DND-41 (cell line): ENCODE results near the gene CYFIP2.

ENCODE experiments used
- ATAC-seq: fragments of 200-7000 bp; cut with Tn5 transposase; 3 replicates; pipeline ENCODE4 v1.9.1; 2021; ENCODE audit warnings: low read depth; ENCODE audit not compliant: insufficient read depth
- DNase-seq: peaks from one replicate; pipeline ENCODE4 v3.0.0-alpha.2; 2020
- H2AFZ ChIP-seq: 2 replicates; pipeline ENCODE4 v1.6.0; 2012; ENCODE audit warnings: low read depth, low read length
- H3K27ac ChIP-seq: 2 replicates; pipeline ENCODE4 v1.5.1; 2012; ENCODE audit warnings: low read length, inconsistent platforms
- H3K27me3 ChIP-seq: fragments of 200-600 bp; sonication (generic); 2 replicates; pipeline ENCODE4 v1.6.0; 2012; ENCODE audit warnings: low read length, mild to moderate bottlenecking, inconsistent platforms; ENCODE audit not compliant: insufficient read depth, poor library complexity
- H3K36me3 ChIP-seq: 2 replicates; pipeline ENCODE4 v1.5.1; 2012; ENCODE audit warnings: low read length, inconsistent platforms; ENCODE audit not compliant: insufficient read depth
- H3K4me1 ChIP-seq: 2 replicates; pipeline ENCODE4 v1.5.1; 2012; ENCODE audit warnings: mild to moderate bottlenecking, low read length; ENCODE audit not compliant: insufficient read depth
- H3K4me2 ChIP-seq: 2 replicates; pipeline ENCODE4 v1.6.0; 2012; ENCODE audit warnings: mild to moderate bottlenecking, moderate library complexity, low read length, inconsistent platforms; ENCODE audit not compliant: insufficient read depth
- H3K4me3 ChIP-seq, 2 experiments: fragments of 200-600 bp in 1 of 2; shearing (Covaris generic) in 1 of 2; 2 replicates each; pipeline ENCODE4 v1.5.1; 2012 to 2016; ENCODE audit warnings: inconsistent platforms in 2 of 2, low read length in 2 of 2, mild to moderate bottlenecking in 2 of 2, low read depth in 1 of 2, moderate library complexity in 1 of 2
- H3K79me2 ChIP-seq: 2 replicates; pipeline ENCODE4 v1.6.0; 2012; ENCODE audit warnings: low read length, inconsistent platforms; ENCODE audit not compliant: insufficient read depth
- H3K9ac ChIP-seq: 2 replicates; pipeline ENCODE4 v1.6.0; 2012; ENCODE audit warnings: low read depth, mild to moderate bottlenecking, inconsistent platforms, low read length, moderate library complexity
- H3K9me3 ChIP-seq: 2 replicates; pipeline ENCODE4 v1.5.1; 2012; ENCODE audit warnings: low read length, moderate library complexity, mild to moderate bottlenecking, inconsistent platforms; ENCODE audit not compliant: insufficient read depth, severe bottlenecking
- H4K20me1 ChIP-seq: 2 replicates; pipeline ENCODE4 v1.6.0; 2012; ENCODE audit warnings: low read length; ENCODE audit not compliant: insufficient read depth
- CTCF ChIP-seq: IDR thresholded peaks from 2 replicates; pipeline ENCODE4 v1.5.1; 2012; ENCODE audit warnings: borderline replicate concordance, low read length, moderate library complexity, mild to moderate bottlenecking; ENCODE audit not compliant: poor library complexity, severe bottlenecking; ENCODE audit errors: extremely low read depth
- EZH2 ChIP-seq: IDR thresholded peaks from 3 replicates; pipeline ENCODE4 v1.6.1; 2012; ENCODE audit warnings: borderline replicate concordance, low read depth, mild to moderate bottlenecking, moderate library complexity, low read length, inconsistent platforms; ENCODE audit not compliant: severe bottlenecking

Gene CYFIP2

GRCh38 chr5:157306081-157306480 lies 40.2 kb downstream of the CYFIP2 start:
- DNase-seq (no peak), ATAC-seq (no peak)
- Histone ChIP-seq H3K79me2 (peaks cover 14% of the 10 kb centered on the region; the same call in 1 of the 2 replicates), H2AFZ (no peak overlapping the region), H3K9me3 (no peaks in the 10 kb centered on the region), H3K4me2 (no peak overlapping the region), H3K9ac (no peak overlapping the region), H3K4me3 (no peak overlapping the region), H3K27me3 (no peaks in the 10 kb centered on the region), H3K36me3 (peaks cover 99% of the 10 kb centered on the region), H4K20me1 (peaks cover 19% of the 10 kb centered on the region), H3K27ac (0 out of 2 replicates have a peak overlapping the region, but pooled peaks have one; percentile 7), H3K4me1 (no peaks in the 10 kb centered on the region)
- no peak for TF ChIP-seq EZH2
- TF ChIP-seq CTCF = no peak

GRCh38 chr5:157306692-157307471 lies 41.0 kb downstream of the CYFIP2 start:
- Histone ChIP-seq H3K4me2 (no peak overlapping the region), H3K27ac (0 out of 2 replicates have a peak overlapping the region, but pooled peaks have one; percentile 11), H3K9me3 (no peaks in the 10 kb centered on the region), H3K9ac (no peak overlapping the region), H3K27me3 (no peaks in the 10 kb centered on the region), H4K20me1 (peaks cover 19% of the 10 kb centered on the region), H3K36me3 (peaks cover 99% of the 10 kb centered on the region), H3K79me2 (peaks cover 14% of the 10 kb centered on the region; the same call in 1 of the 2 replicates), H3K4me3 (no peak overlapping the region), H2AFZ (no peak overlapping the region), H3K4me1 (no peaks in the 10 kb centered on the region)
- TF ChIP-seq CTCF = no peak
- TF ChIP-seq EZH2 = no peak
- DNase-seq = no peak
- peak; percentile 33; the same call in 1 of the 3 replicates for ATAC-seq

- ATAC-seq = no peak
- no peak overlapping the region for H2AFZ ChIP-seq
- peak overlapping the region; percentile 32; the same call in 1 of the 2 replicates for H3K27ac ChIP-seq
Observed at GRCh38 chr5:157308836-157309465, 43.0 kb downstream of the CYFIP2 start.

More at GRCh38 chr5:157308836-157309465, 43.0 kb downstream of the CYFIP2 start:
- Histone ChIP-seq H3K4me3 (no peak overlapping the region), H3K4me2 (no peak overlapping the region), H3K9me3 (no peaks in the 10 kb centered on the region), H3K27me3 (no peaks in the 10 kb centered on the region), H3K9ac (no peak overlapping the region), H4K20me1 (0 out of 2 replicates have a peak, but pooled peaks cover 3% of the 10 kb centered on the region), H3K4me1 (no peaks in the 10 kb centered on the region), H3K79me2 (peaks cover 9% of the 10 kb centered on the region; the same call in 1 of the 2 replicates), H3K36me3 (peaks cover 96% of the 10 kb centered on the region)
- no peak for DNase-seq
- TF ChIP-seq CTCF (no peak), EZH2 (no peak)
